Endothelial cell of umbilical vein (primary cell): ENCODE results near the gene TLR5. TPM values are rescaled to one million over a fixed set of nuclear protein-coding genes. Genes with fewer than 3 reads are reported as not detected.

Source experiments
- BruUV-seq: library from RNA; stranded (reverse); fragments of 400-500 nt; replicated peaks from 2 replicates; lab custom pipeline; 2021; lab: Mats Ljungman, UMichigan
- CTCF ChIA-PET: fragments of 300-600, 350-600 bp; sonication (Branson Sonifier 250); formaldehyde crosslinking; loops from one replicate; lab custom pipeline; 2021; ENCODE audit warnings: antibody characterized with exemption, inconsistent platforms; lab: Charles Lee
- POLR2A ChIA-PET: fragments of 300-600, 350-600 bp; sonication (Branson Sonifier 250); formaldehyde crosslinking; loops from one replicate; lab custom pipeline; 2021; ENCODE audit warnings: antibody characterized with exemption, inconsistent platforms; lab: Charles Lee
- DNase-seq: peaks from one replicate; pipeline ENCODE4 v3.0.0-alpha.2; 2011; ENCODE audit warnings: low read depth, low spot score
- FAIRE-seq: peaks from 2 replicates; lab custom pipeline; 2011; peaks lifted over from hg19 to GRCh38; lab: Jason Lieb, UNC
- H2AFZ ChIP-seq: 2 replicates; pipeline ENCODE4 v1.6.0; 2012; ENCODE audit warnings: low read depth, low read length, control low read depth, inconsistent platforms
- H3K27ac ChIP-seq: 2 replicates; pipeline ENCODE4 v1.5.1; 2011; ENCODE audit warnings: low read depth, mild to moderate bottlenecking, control low read depth, low read length, moderate library complexity; ENCODE audit not compliant: insufficient read depth
- H3K27me3 ChIP-seq, 2 experiments: 2 replicates each; pipeline versions ENCODE4 v1.6.0 to v1.6.1; 2011; ENCODE audit warnings: low read length in 2 of 2, mixed read lengths in 1 of 2; ENCODE audit not compliant: control insufficient read depth in 2 of 2, insufficient read depth in 2 of 2
- H3K36me3 ChIP-seq, 2 experiments: 2 replicates in 1 of 2; 3 replicates in 1 of 2; pipeline ENCODE4 v1.5.1; 2011; ENCODE audit warnings: low read length in 2 of 2, mild to moderate bottlenecking in 1 of 2, moderate library complexity in 1 of 2; ENCODE audit not compliant: control insufficient read depth in 2 of 2, insufficient read depth in 2 of 2; ENCODE audit errors: extremely low read depth in 1 of 2
- H3K4me1 ChIP-seq: 3 replicates; pipeline ENCODE4 v1.5.1; 2011; ENCODE audit warnings: mild to moderate bottlenecking, low read length; ENCODE audit not compliant: control insufficient read depth, insufficient read depth; ENCODE audit errors: extremely low read depth
- H3K4me2 ChIP-seq: 2 replicates; pipeline ENCODE4 v1.6.1; 2011; ENCODE audit warnings: low read length, control low read depth, mixed read lengths; ENCODE audit not compliant: insufficient read depth
- H3K4me3 ChIP-seq, 3 experiments: fragments of 200-600 bp in 1 of 3; sonication (generic), shearing (Covaris generic) in 1 of 3; replicated peaks in 1 of 3; 2 replicates each; pipeline ENCODE4 v1.5.1; 2011 to 2016; ENCODE audit warnings: control low read depth in 3 of 3, low read length in 3 of 3, mild to moderate bottlenecking in 2 of 3, inconsistent platforms in 1 of 3, low read depth in 1 of 3, moderate library complexity in 1 of 3; ENCODE audit not compliant: insufficient read depth in 1 of 3
- H3K79me2 ChIP-seq: 2 replicates; pipeline ENCODE4 v1.6.0; 2012; ENCODE audit warnings: low read length, inconsistent platforms; ENCODE audit not compliant: control insufficient read depth, insufficient read depth
- H3K9ac ChIP-seq: replicated peaks from 2 replicates; pipeline ENCODE3; 2011; ENCODE audit warnings: low read length, control low read depth; ENCODE audit not compliant: insufficient read depth; ENCODE audit errors: extremely low read depth
- H3K9me1 ChIP-seq: replicated peaks from 3 replicates; pipeline ENCODE4 v1.6.0; 2011; ENCODE audit warnings: mild to moderate bottlenecking, low read length; ENCODE audit not compliant: control insufficient read depth, insufficient read depth; ENCODE audit errors: extremely low read depth
- H3K9me3 ChIP-seq: replicated peaks from 2 replicates; pipeline ENCODE4 v1.5.1; 2012; ENCODE audit warnings: low read length, inconsistent platforms; ENCODE audit not compliant: control insufficient read depth, insufficient read depth
- H4K20me1 ChIP-seq: replicated peaks from 2 replicates; pipeline ENCODE3; 2011; ENCODE audit warnings: mild to moderate bottlenecking, low read length; ENCODE audit not compliant: control insufficient read depth, insufficient read depth; ENCODE audit errors: extremely low read depth
- CTCF ChIP-seq, 2 donors: IDR thresholded peaks; 1 replicate in 1 of 2; 2 replicates in 1 of 2; pipeline ENCODE4 v1.5.1; 2011; ENCODE audit warnings: low read length in 2 of 2, mild to moderate bottlenecking in 2 of 2, moderate library complexity in 2 of 2, control low read depth in 1 of 2, inconsistent platforms in 1 of 2, low read depth in 1 of 2; ENCODE audit not compliant: insufficient read depth in 1 of 2; ENCODE audit errors: extremely low read depth in 1 of 2
- EZH2 ChIP-seq: IDR thresholded peaks from 2 replicates; pipeline ENCODE4 v1.6.1; 2012; ENCODE audit warnings: borderline replicate concordance, low read depth, mild to moderate bottlenecking, moderate library complexity, low read length, inconsistent platforms; ENCODE audit not compliant: severe bottlenecking
- FOS ChIP-seq: IDR thresholded peaks from 2 replicates; pipeline ENCODE4 v1.6.1; 2011; ENCODE audit warnings: mild to moderate bottlenecking, low read length, moderate library complexity, borderline replicate concordance; ENCODE audit not compliant: insufficient read depth
- GATA2 ChIP-seq: IDR thresholded peaks from 2 replicates; pipeline ENCODE4 v1.7.0; 2011; ENCODE audit warnings: low read depth, mild to moderate bottlenecking, moderate library complexity, mixed read lengths, low read length; ENCODE audit not compliant: insufficient read length, insufficient read depth
- JUN ChIP-seq: IDR thresholded peaks from 2 replicates; pipeline ENCODE4 v1.6.1; 2011; ENCODE audit warnings: borderline replicate concordance, low read depth; ENCODE audit not compliant: insufficient read length, insufficient read depth
- MAX ChIP-seq: IDR thresholded peaks from 2 replicates; pipeline ENCODE4 v1.6.1; 2011; ENCODE audit not compliant: insufficient read depth, insufficient read length
- MYC ChIP-seq: IDR thresholded peaks from one replicate; pipeline ENCODE4 v1.6.1; 2011; ENCODE audit warnings: mild to moderate bottlenecking, low read depth, low read length
- POLR2A ChIP-seq: IDR thresholded peaks from 2 replicates; pipeline ENCODE4 v1.6.1; 2012; ENCODE audit warnings: low read depth, mild to moderate bottlenecking, control low read depth, low read length
- POLR2AphosphoS5 ChIP-seq: IDR thresholded peaks from 2 replicates; pipeline ENCODE4 v1.6.1; 2012; ENCODE audit warnings: low read depth, mild to moderate bottlenecking, control low read depth, low read length, moderate library complexity; ENCODE audit not compliant: insufficient read depth
- dilution Hi-C: fragments of 300-500 bp; cut with MboI; formaldehyde crosslinking; loops from one replicate; pipeline ENCODE4 v1.15.0; 2019; ENCODE audit warnings: low sequenced_read_pairs; ENCODE audit not compliant: extremely low pct_ligation_motif_present
- intact Hi-C: fragments of 100-400 bp; cut with micrococcal nuclease; formaldehyde crosslinking; loops from one replicate; pipeline ENCODE4 v1.10.0; 2022
- polyA plus RNA-seq, 4 experiments: library from polyadenylated mRNA; depleted of rRNA in 3 of 4; stranded (reverse) in 3 of 4; unstranded in 1 of 4; fragments of >200 nt; gene quantifications; 2 replicates each; pipeline versions ENCODE4 v1.2.1 to v1.2.3, GENCODE V29; 2011 to 2012; ENCODE audit warnings: missing spikeins in 1 of 4
- total RNA-seq: library from RNA; stranded (reverse); gene quantifications from 2 replicates; pipeline ENCODE4 v1.2.3, GENCODE V29; 2021

Gene TLR5
- total and polyA plus RNA-seq, 2 donors (not counting 3 experiments of a cell fraction or from before 2014, with no cell fraction given), result 0.15 to 0.25 TPM

DNA sequence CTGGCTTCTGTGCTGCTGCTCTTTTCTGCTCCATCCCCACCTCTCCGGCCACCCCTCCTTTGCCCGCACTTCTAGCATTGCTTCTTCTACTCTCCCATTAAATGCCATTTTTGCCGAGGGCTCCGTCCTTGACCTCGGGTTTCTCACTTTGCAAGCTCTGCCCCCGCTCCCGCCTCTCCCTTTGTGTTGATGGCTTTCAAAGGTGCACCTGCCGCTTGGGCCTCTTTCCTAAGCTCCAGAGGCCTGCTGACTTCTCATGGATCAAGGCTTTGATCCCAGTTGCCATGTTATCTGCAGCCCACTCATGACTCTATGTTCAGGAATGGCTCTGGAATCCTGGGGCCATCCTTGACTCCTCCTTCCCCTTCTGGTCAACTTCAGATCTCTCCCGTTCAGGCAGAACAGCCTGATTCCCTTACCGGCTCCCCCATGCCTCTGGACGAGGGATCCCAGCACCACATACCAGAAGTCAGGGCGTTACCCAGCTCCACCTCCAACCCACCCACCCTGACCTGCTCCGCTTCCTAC lies 54.3 kb downstream of the TLR5 start:
- Histone ChIP-seq H3K9me1 (no peaks in the 10 kb centered on the region), H3K9me3 (no peaks in the 10 kb centered on the region), H3K27me3 (peaks cover 0 to 8% of the 10 kb centered on the region in 2 experiments), H3K4me2 (no peak overlapping the region), H3K4me1 (no peaks in the 10 kb centered on the region), H3K9ac (no peak overlapping the region), H3K4me3 (no peak overlapping the region), H4K20me1 (no peaks in the 10 kb centered on the region), H3K36me3 (no peaks in the 10 kb centered on the region), H3K27ac (no peak overlapping the region), H2AFZ (no peak overlapping the region), H3K79me2 (no peaks in the 10 kb centered on the region)
- BruUV-seq, result no TSS peak
- DNase-seq, result no peak
- ChIA-PET CTCF (interaction anchor here (1.6 to 11.3 kb wide), 11 partner anchors 11 to 352 kb away, joined by 6 to 351 read pairs (median 30); partner anchors contain the start of gene FAM177B), POLR2A (no interaction called here)
- TF ChIP-seq MYC (no peak), POLR2AphosphoS5 (no peak), FOS (no peak), EZH2 (no peak), GATA2 (no peak), JUN (no peak), MAX (no peak), POLR2A (no peak), CTCF (IDR thresholded peaks at IDR 0.05; ENCODE audit: extremely low read depth in 1 of 2, insufficient read depth in 1 of 2, low read depth in 1 of 2, low read length in 2 of 2) (no peak)
- dilution Hi-C loops (loop anchor here (25.0 kb wide), 1 partner anchor 301 kb away; no protein-coding TSS in a partner anchor), intact Hi-C loops (no loop called here)
- FAIRE-seq, result no peak
